Spinal cord (tissue), 10 donors: ENCODE data around the gene SORCS2. TPM values are rescaled to one million over a fixed set of nuclear protein-coding genes. Genes with fewer than 3 reads are reported as not detected.

Experiments used
- DNase-seq, 6 donors: peaks; one replicate each; pipeline versions ENCODE4 v3.0.0 to v3.0.0-alpha.2; 2013 to 2015; ENCODE audit warnings: low spot score in 6 of 6, low read depth in 4 of 6
- H3K27ac ChIP-seq: one replicate; pipeline ENCODE4 v1.5.1; 2013; ENCODE audit warnings: low read depth, low read length, control low read depth
- H3K27me3 ChIP-seq: one replicate; pipeline ENCODE4 v1.6.1; 2013; ENCODE audit warnings: low read length; ENCODE audit not compliant: control insufficient read depth, insufficient read depth
- H3K36me3 ChIP-seq: one replicate; pipeline ENCODE4 v1.6.1; 2013; ENCODE audit warnings: low read length; ENCODE audit not compliant: control insufficient read depth, insufficient read depth
- H3K4me1 ChIP-seq: one replicate; pipeline ENCODE4 v1.6.1; 2013; ENCODE audit warnings: low read length; ENCODE audit not compliant: control insufficient read depth, insufficient read depth
- H3K4me3 ChIP-seq: one replicate; pipeline ENCODE4 v1.5.1; 2013; ENCODE audit warnings: low read depth, low read length, control low read depth
- H3K9me3 ChIP-seq: one replicate; pipeline ENCODE4 v1.6.1; 2013; ENCODE audit warnings: low read length; ENCODE audit not compliant: control insufficient read depth, insufficient read depth
- WGBS: methylation state at CpG from one replicate; pipeline ENCODE4 v1.1.5; 2013; ENCODE audit warnings: missing lambda C conversion rate; ENCODE audit not compliant: insufficient coverage; 5-methylcytosine and 5-hydroxymethylcytosine counted together
- polyA plus RNA-seq, 2 donors: library from polyadenylated mRNA; unstranded; fragments of 120-200 nt; gene quantifications; one replicate each; pipeline ENCODE4 v1.2.1, GENCODE V29; 2013; ENCODE audit not compliant: insufficient read length in 2 of 2
- small RNA-seq: library from RNA; depleted of rRNA; stranded (forward); fragments of <200 nt; gene quantifications from one replicate; pipeline ENCODE3, GENCODE V24; 2014; ENCODE audit warnings: low replicate concordance
- total RNA-seq, 2 donors: library from RNA; depleted of rRNA in 1 of 2; stranded (reverse); fragments of 120-200 nt in 1 of 2; fragments of >200 nt in 1 of 2; gene quantifications; one replicate each; pipeline versions ENCODE4 v1.2.3 to v1.2.4, GENCODE V29; 2013 to 2014
- donor health status: healthy.

SORCS2 gene
- total and polyA plus RNA-seq, 4 donors: 7.3 to 24.8 (median 16.5) TPM

DNA sequence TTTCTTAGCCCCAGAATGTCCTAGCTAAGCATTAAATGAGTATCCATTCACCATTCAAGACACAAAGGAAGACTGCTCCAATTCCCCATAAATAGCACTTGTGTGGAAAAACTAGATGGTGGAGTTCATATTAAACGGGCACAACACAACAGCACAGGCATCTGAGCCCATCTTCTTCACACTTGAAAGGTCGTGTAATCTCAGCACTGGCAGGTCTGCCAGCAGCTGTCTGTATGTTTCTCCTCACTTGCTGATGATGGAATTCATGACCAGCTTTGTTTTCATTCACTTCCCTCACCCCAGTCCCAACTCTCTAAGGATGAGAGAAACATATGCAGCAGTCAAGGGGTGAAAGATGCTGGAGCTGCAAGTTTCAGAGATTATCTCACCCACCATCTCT lies 598.7 kb downstream of the SORCS2 start:
- H3K27me3 ChIP-seq: no peaks in the 10 kb centered on the region
- H3K36me3 ChIP-seq: peaks cover 28% of the 10 kb centered on the region
- no peak for DNase-seq
- no peaks in the 10 kb centered on the region for H3K9me3 ChIP-seq
- H3K4me3 ChIP-seq: no peak overlapping the region
- no peak overlapping the region for H3K27ac ChIP-seq
- WGBS: 50% methylated on average over 2 of the region's 2 CpGs
- H3K4me1 ChIP-seq: peaks cover 3% of the 10 kb centered on the region

Small RNA genes lying within 50 kb of the gene (small RNA-seq; reads per million reads assigned to genes)
- gene MIR4274 (not detected), gene MIR4798 (0.06 reads per million)

Other genes with a start within 250 kb of the SORCS2 start
- 10 to 100 TPM; 16.3 to 18.4 TPM for gene TADA2B, start 149.2 kb upstream of the SORCS2 start, total RNA-seq
- 10 to 100 TPM; 26.4 to 30.1 TPM for gene TADA2B, start 149.2 kb upstream of the SORCS2 start, polyA plus RNA-seq
- 10 to 100 TPM; 15.3 to 31.1 TPM for gene GRPEL1, start 124.5 kb upstream of the SORCS2 start, total RNA-seq
- gene GRPEL1, start 124.5 kb upstream of the SORCS2 start, polyA plus RNA-seq: 10 to 100 TPM; 37.4 to 38.2 TPM
- gene PSAPL1, start 242.4 kb downstream of the SORCS2 start, total RNA-seq: under 1 TPM in 1 of 2 donors, not detected in 1; 0.06 TPM
- gene PSAPL1, start 242.4 kb downstream of the SORCS2 start, polyA plus RNA-seq: not detected